Right renal pelvis (tissue), 4 donors: ENCODE measurements around the gene THBS4. TPM values are rescaled to one million over a fixed set of nuclear protein-coding genes. Genes with fewer than 3 reads are reported as not detected.

Experiments used
- DNase-seq, 4 donors: peaks; one replicate each; pipeline ENCODE4 v3.0.0-alpha.2; 2013; ENCODE audit warnings: low read depth in 4 of 4, low spot score in 3 of 4, missing footprints in 1 of 4
- polyA plus RNA-seq, 4 donors: library from polyadenylated mRNA; unstranded; fragments of 120-200 nt; gene quantifications; one replicate each; pipeline ENCODE4 v1.2.1, GENCODE V29; 2013; ENCODE audit not compliant: insufficient read length in 4 of 4

Gene THBS4
- polyA plus RNA-seq, 4 donors: 11.1 to 18.1 (median 13.5) TPM

GRCh38 chr5:80072103-80073073, 37.2 kb downstream of the THBS4 start:
- no peak for DNase-seq

GRCh38 chr5:80076131-80077050, 41.2 kb downstream of the THBS4 start:
- no peak for DNase-seq

GRCh38 chr5:80077051-80077714, 42.0 kb downstream of the THBS4 start:
- no peak for DNase-seq

- no peak for DNase-seq
Observed at GRCh38 chr5:80078921-80079320, 43.8 kb downstream of the THBS4 start.

- DNase-seq: no peak
Observed at GRCh38 chr5:80082281-80082680, 47.1 kb downstream of the THBS4 start.

GRCh38 chr5:80082731-80083100, 47.6 kb downstream of the THBS4 start:
- peak in 3 of 4 donors; percentile 65 to 68 (median 67) for DNase-seq

- DNase-seq: peak in 1 of 4 donors; percentile 56
Observed at GRCh38 chr5:80083101-80083890, 48.1 kb downstream of the THBS4 start.

GRCh38 chr5:80090884-80091166, 55.7 kb downstream of the THBS4 start:
- no peak for DNase-seq

- DNase-seq: peak in 1 of 4 donors; percentile 45
Observed at GRCh38 chr5:80091792-80092192, 56.6 kb downstream of the THBS4 start.

- DNase-seq: no peak
Observed at GRCh38 chr5:80092486-80093107, 57.4 kb downstream of the THBS4 start.

- DNase-seq: no peak
Observed at GRCh38 chr5:80093796-80094195, 58.6 kb downstream of the THBS4 start.

GRCh38 chr5:80094236-80094738, 59.1 kb downstream of the THBS4 start:
- no peak for DNase-seq

GRCh38 chr5:80097451-80097850, 62.3 kb downstream of the THBS4 start:
- DNase-seq: no peak

GRCh38 chr5:80101993-80102392, 66.8 kb downstream of the THBS4 start:
- no peak for DNase-seq

GRCh38 chr5:80103371-80103770, 68.2 kb downstream of the THBS4 start:
- no peak for DNase-seq

GRCh38 chr5:80105698-80106439, 70.7 kb downstream of the THBS4 start:
- no peak for DNase-seq

GRCh38 chr5:80106916-80107315, 71.8 kb downstream of the THBS4 start:
- DNase-seq: no peak

- DNase-seq: no peak
Observed at GRCh38 chr5:80109646-80110478, 74.7 kb downstream of the THBS4 start.
